Epithelial cell of proximal tubule (primary cell): Measurements from ENCODE around the gene UQCRC2. TPM values are rescaled to one million over a fixed set of nuclear protein-coding genes. Genes with fewer than 3 reads are reported as not detected.
"Not testable (repeated sequence)": the region's sequence is repeated elsewhere in the genome, so short reads cannot be mapped to it uniquely, and the experiment has no call there.

Experiments used
- DNase-seq: peaks from one replicate; pipeline ENCODE4 v3.0.0-alpha.2; 2011; ENCODE audit warnings: low read depth
- H3K4me3 ChIP-seq: 2 replicates; pipeline ENCODE4 v1.5.1; 2011; ENCODE audit warnings: low read depth, mild to moderate bottlenecking, low read length
- total RNA-seq: library from RNA; depleted of rRNA; stranded (reverse); fragments of >200 nt; gene quantifications from 2 replicates; pipeline ENCODE4 v1.2.3, GENCODE V29; 2015
- TF ChIP-seq, protein P1 (sequence below): conservative IDR thresholded peaks from 2 replicates; pipeline ENCODE4 v1.5.1; 2012; ENCODE audit warnings: low read depth, mild to moderate bottlenecking, low read length

The UQCRC2 gene
- total RNA-seq, 1 donor from 2014 or later = 163 TPM

DNA sequence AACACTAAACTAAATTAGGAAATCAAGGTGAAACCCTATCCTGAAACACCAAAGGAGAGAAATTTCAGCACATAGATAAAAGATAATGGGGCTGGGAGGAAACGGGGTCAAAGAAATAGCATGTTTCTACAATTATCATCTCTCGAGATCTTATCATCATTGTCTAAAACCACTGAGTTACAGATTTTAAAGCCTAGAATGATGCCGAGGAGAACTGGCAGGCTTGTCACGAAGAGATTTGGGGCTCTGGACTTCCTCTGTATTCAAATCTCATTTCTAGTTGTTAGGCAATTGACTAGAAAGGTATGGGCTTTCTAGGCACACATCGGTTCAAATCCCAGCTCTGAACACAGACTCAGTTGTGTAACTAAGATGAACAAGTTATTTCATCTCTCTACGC lies 38.5 kb downstream of the UQCRC2 start:
- DNase-seq = no peak
- H3K4me3 ChIP-seq = no peak overlapping the region
- TF ChIP-seq, protein P1, sequence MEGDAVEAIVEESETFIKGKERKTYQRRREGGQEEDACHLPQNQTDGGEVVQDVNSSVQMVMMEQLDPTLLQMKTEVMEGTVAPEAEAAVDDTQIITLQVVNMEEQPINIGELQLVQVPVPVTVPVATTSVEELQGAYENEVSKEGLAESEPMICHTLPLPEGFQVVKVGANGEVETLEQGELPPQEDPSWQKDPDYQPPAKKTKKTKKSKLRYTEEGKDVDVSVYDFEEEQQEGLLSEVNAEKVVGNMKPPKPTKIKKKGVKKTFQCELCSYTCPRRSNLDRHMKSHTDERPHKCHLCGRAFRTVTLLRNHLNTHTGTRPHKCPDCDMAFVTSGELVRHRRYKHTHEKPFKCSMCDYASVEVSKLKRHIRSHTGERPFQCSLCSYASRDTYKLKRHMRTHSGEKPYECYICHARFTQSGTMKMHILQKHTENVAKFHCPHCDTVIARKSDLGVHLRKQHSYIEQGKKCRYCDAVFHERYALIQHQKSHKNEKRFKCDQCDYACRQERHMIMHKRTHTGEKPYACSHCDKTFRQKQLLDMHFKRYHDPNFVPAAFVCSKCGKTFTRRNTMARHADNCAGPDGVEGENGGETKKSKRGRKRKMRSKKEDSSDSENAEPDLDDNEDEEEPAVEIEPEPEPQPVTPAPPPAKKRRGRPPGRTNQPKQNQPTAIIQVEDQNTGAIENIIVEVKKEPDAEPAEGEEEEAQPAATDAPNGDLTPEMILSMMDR = no peak

GRCh38 chr16:21994856-21995465 lies 41.8 kb downstream of the UQCRC2 start:
- no peak overlapping the region for H3K4me3 ChIP-seq
- DNase-seq = no peak
- TF ChIP-seq, protein P1 = no peak

DNA sequence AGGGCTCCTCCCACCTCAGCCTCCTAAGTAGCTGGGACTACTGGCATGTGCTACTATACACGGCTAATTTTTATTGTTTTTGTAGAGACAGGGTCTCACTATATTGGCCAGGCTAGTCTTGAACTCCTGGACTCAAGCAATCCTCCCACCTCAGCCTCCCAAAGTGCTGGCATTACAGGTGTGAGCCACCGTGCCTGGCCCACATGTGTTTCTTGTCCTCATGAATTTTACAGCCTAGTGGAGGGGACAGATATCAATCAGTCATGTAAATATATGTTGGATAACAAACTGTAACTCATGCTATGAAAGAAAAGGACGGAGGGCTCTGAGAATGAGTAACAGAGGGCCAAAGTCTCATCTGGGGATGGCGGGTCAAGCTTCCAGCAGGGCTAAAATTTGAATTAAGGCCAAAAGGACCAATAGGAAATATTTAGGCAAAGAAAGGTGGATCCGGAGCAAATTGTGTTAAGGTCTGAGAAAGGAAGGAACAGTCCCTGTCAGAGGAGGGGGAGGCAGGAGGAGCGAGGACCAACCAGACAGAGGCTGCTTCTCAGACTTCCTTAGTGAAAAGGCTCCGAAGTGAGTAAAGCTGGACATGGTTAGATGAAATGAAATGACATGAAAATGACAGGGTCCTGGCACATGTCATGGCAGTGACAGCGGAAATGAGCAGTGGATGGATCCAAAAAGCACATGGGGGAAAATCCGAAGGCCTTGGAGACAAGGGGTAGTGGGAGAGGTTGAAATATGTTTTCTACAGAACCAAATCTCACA lies 43.9 kb downstream of the UQCRC2 start:
- TF ChIP-seq, protein P1 = no peak
- no peak for DNase-seq
- no peak overlapping the region for H3K4me3 ChIP-seq

GRCh38 chr16:21997697-21998480 lies 44.7 kb downstream of the UQCRC2 start:
- DNase-seq = no peak
- H3K4me3 ChIP-seq = no peak overlapping the region
- TF ChIP-seq, protein P1 = no peak

- H3K4me3 ChIP-seq = no peak overlapping the region
- no peak for DNase-seq
- TF ChIP-seq, protein P1 = no peak
These were observed 48.4 kb downstream of the UQCRC2 start for GRCh38 chr16:22001591-22001990.

DNA sequence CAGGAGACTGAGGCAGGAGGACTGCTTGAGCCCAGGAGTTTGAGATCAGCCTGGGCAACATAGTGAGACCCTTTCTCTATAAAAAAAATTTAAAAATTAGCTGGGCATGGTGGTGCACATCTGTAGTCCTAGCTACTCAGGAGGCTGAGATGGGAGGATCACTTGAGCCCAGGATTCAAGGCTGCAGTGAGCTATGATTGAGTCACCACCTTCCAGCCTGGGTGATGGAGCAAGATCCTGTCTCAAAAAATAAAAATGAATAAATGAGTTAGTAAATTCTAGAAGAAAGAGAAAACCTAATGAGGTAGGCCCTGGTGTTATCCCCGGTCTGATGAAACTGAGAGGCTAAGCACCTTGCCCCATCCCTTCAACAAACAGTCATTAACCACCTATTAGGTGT lies 48.9 kb downstream of the UQCRC2 start:
- not testable (repeated sequence) for DNase-seq, H3K4me3 ChIP-seq

- H3K4me3 ChIP-seq = no peak overlapping the region
- TF ChIP-seq, protein P1 = no peak
- no peak for DNase-seq
These were observed 50.0 kb downstream of the UQCRC2 start for GRCh38 chr16:22003195-22003594.
